CD4-positive, alpha-beta T cell (primary cell): Measurements from ENCODE around the gene ADAM19. TPM values are rescaled to one million over a fixed set of nuclear protein-coding genes. Genes with fewer than 3 reads are reported as not detected.

Experiments
- ATAC-seq: fragments of 200-7000 bp; cut with Tn5 transposase; one replicate; pipeline ENCODE4 v1.10.0; 2022; ENCODE audit warnings: mild to moderate bottlenecking; ENCODE audit not compliant: poor library complexity
- CTCF ChIA-PET: fragments of 350-600 bp; sonication (Branson Sonifier 250); formaldehyde crosslinking; loops from one replicate; lab custom pipeline; 2021; ENCODE audit warnings: antibody characterized with exemption, inconsistent platforms; lab: Charles Lee
- POLR2A ChIA-PET: fragments of 350-600 bp; sonication (Branson Sonifier 250); formaldehyde crosslinking; loops from one replicate; lab custom pipeline; 2021; ENCODE audit warnings: antibody characterized with exemption, inconsistent platforms; lab: Charles Lee
- DNase-seq, 14 experiments: peaks; one replicate each; pipeline ENCODE4 v3.0.0-alpha.2; 2013 to 2020; ENCODE audit warnings: mixed read lengths in 2 of 14
- H3K27ac ChIP-seq, 2 donors: one replicate each; pipeline versions ENCODE4 v1.5.1 to v1.7.0; 2013; ENCODE audit warnings: low read length in 2 of 2, low read depth in 1 of 2, mild to moderate bottlenecking in 1 of 2
- H3K27me3 ChIP-seq, 2 experiments: 1 replicate in 1 of 2; 2 replicates in 1 of 2; pipeline versions ENCODE4 v1.6.1 to v1.7.0; 2013; ENCODE audit warnings: low read length in 2 of 2, control low read depth in 1 of 2, mild to moderate bottlenecking in 1 of 2, moderate library complexity in 1 of 2; ENCODE audit not compliant: insufficient read depth in 2 of 2, control insufficient read depth in 1 of 2
- H3K36me3 ChIP-seq: one replicate; pipeline ENCODE4 v1.6.1; 2013; ENCODE audit warnings: low read length, control low read depth; ENCODE audit not compliant: insufficient read depth
- H3K4me1 ChIP-seq: one replicate; pipeline ENCODE4 v1.6.1; 2013; ENCODE audit warnings: low read length, control low read depth; ENCODE audit not compliant: insufficient read depth
- H3K4me3 ChIP-seq: one replicate; pipeline ENCODE4 v1.5.1; 2013; ENCODE audit warnings: mild to moderate bottlenecking, low read length, moderate library complexity
- H3K9me3 ChIP-seq, 2 experiments: 1 replicate in 1 of 2; 2 replicates in 1 of 2; pipeline versions ENCODE4 v1.6.1 to v1.7.0; 2013; ENCODE audit warnings: low read length in 2 of 2, mild to moderate bottlenecking in 2 of 2, control low read depth in 1 of 2, moderate library complexity in 1 of 2; ENCODE audit not compliant: control insufficient read depth in 1 of 2, insufficient read depth in 1 of 2
- H3K27ac Mint-ChIP-seq: one replicate; pipeline ENCODE4 v1.8.0; 2020; ENCODE audit warnings: mixed read lengths
- H3K27me3 Mint-ChIP-seq: one replicate; pipeline ENCODE4 v1.8.0; 2021; ENCODE audit warnings: mixed read lengths
- H3K36me3 Mint-ChIP-seq: one replicate; pipeline ENCODE4 v1.8.0; 2021; ENCODE audit warnings: low read depth, mixed read lengths
- H3K4me1 Mint-ChIP-seq: one replicate; pipeline ENCODE4 v1.8.0; 2021; ENCODE audit warnings: low read depth, mixed read lengths
- H3K4me3 Mint-ChIP-seq: one replicate; pipeline ENCODE4 v1.8.0; 2020; ENCODE audit warnings: mild to moderate bottlenecking, mixed read lengths
- H3K9me3 Mint-ChIP-seq: one replicate; pipeline ENCODE4 v1.8.0; 2020; ENCODE audit warnings: mixed read lengths
- CTCF ChIP-seq: fragments of 200-600 bp; IDR thresholded peaks from one replicate; pipeline ENCODE4 v1.8.0; 2022; ENCODE audit warnings: antibody characterized with exemption, mild to moderate bottlenecking
- intact Hi-C, 2 experiments: fragments of 100-400 bp; cut with DNase I in 1 of 2; cut with micrococcal nuclease in 1 of 2; formaldehyde crosslinking; loops; one replicate each; pipeline versions ENCODE4 v1.15.1 to v1.9.0; 2023 to 2025; cut with DNase I, micrococcal nuclease
- total RNA-seq, 174 experiments: library from RNA in 2 of 174; stranded (reverse) in 2 of 174; gene quantifications; one replicate each; pipeline ENCODE4 v1.2.3 and lab custom pipeline; 2021 to 2026

Gene ADAM19
- total RNA-seq, 2 experiments from 2014 or later: 26.7 to 29.1 TPM

- no peaks in the 10 kb centered on the region for H3K9me3 ChIP-seq
- no peak overlapping the region for H3K4me3 ChIP-seq
- no peak overlapping the region for H3K27ac ChIP-seq
- POLR2A ChIA-PET: no interaction called here
- DNase-seq (no peak), ATAC-seq (no peak)
- Mint-ChIP-seq H3K9me3 (no peaks in the 10 kb centered on the region), H3K36me3 (peaks cover 33% of the 10 kb centered on the region), H3K27me3 (no peaks in the 10 kb centered on the region), H3K4me3 (no peak overlapping the region), H3K27ac (no peak overlapping the region), H3K4me1 (no peaks in the 10 kb centered on the region)
- peaks cover 72% of the 10 kb centered on the region for H3K36me3 ChIP-seq
- no peaks in the 10 kb centered on the region for H3K27me3 ChIP-seq
- peaks cover 2% of the 10 kb centered on the region for H3K4me1 ChIP-seq
- CTCF ChIA-PET: interaction anchor here (0.6 kb wide), 2 partner anchors 98 to 225 kb away, joined by 3 read pairs; no protein-coding TSS in a partner anchor
- no peak for TF ChIP-seq CTCF
- intact Hi-C loops: no loop called here
Measured at GRCh38 chr5:157516006-157516405, 59.6 kb downstream of the ADAM19 start.

GRCh38 chr5:157514974-157515373, 60.6 kb downstream of the ADAM19 start:
- intact Hi-C loops: no loop called here
- H3K4me3 Mint-ChIP-seq: no peak overlapping the region
- DNase-seq (no peak), ATAC-seq (no peak)
- no peaks in the 10 kb centered on the region for H3K27me3 ChIP-seq
- no peaks in the 10 kb centered on the region for H3K4me1 ChIP-seq
- ChIA-PET CTCF (no interaction called here), POLR2A (no interaction called here)
- H3K27me3 Mint-ChIP-seq: no peaks in the 10 kb centered on the region
- H3K27ac Mint-ChIP-seq: no peak overlapping the region
- no peaks in the 10 kb centered on the region for H3K4me1 Mint-ChIP-seq
- peaks cover 73% of the 10 kb centered on the region for H3K36me3 ChIP-seq
- no peak for TF ChIP-seq CTCF
- H3K27ac ChIP-seq: no peak overlapping the region
- no peak overlapping the region for H3K4me3 ChIP-seq
- H3K36me3 Mint-ChIP-seq: peaks cover 32% of the 10 kb centered on the region
- H3K9me3 Mint-ChIP-seq: no peaks in the 10 kb centered on the region
- H3K9me3 ChIP-seq: no peaks in the 10 kb centered on the region

- CTCF ChIA-PET: no interaction called here
- ATAC-seq (no peak), DNase-seq (no peak)
- H3K36me3 Mint-ChIP-seq: peaks cover 41% of the 10 kb centered on the region
- Histone ChIP-seq H3K4me3 (no peak overlapping the region), H3K27me3 (no peaks in the 10 kb centered on the region), H3K9me3 (no peaks in the 10 kb centered on the region), H3K4me1 (no peaks in the 10 kb centered on the region), H3K27ac (no peak overlapping the region), H3K36me3 (peaks cover 76% of the 10 kb centered on the region)
- intact Hi-C loops: no loop called here
- H3K4me1 Mint-ChIP-seq: no peaks in the 10 kb centered on the region
- POLR2A ChIA-PET: no interaction called here
- H3K9me3 Mint-ChIP-seq: no peaks in the 10 kb centered on the region
- H3K4me3 Mint-ChIP-seq: no peak overlapping the region
- H3K27ac Mint-ChIP-seq: no peak overlapping the region
- no peaks in the 10 kb centered on the region for H3K27me3 Mint-ChIP-seq
- TF ChIP-seq CTCF: no peak
Measured at GRCh38 chr5:157513182-157513581, 62.4 kb downstream of the ADAM19 start.
